K562 (cell line): ENCODE measurements around the gene OR10H3. TPM values are rescaled to one million over a fixed set of nuclear protein-coding genes. Genes with fewer than 3 reads are reported as not detected.

Experiments
- ATAC-seq: fragments of 200-7000 bp; cut with Tn5 transposase; 3 replicates; pipeline ENCODE4 v1.9.1; 2020; ENCODE audit warnings: moderate library complexity
- BruUV-seq: library from RNA; stranded (reverse); fragments of 400-500 nt; replicated peaks from 2 replicates; lab custom pipeline; 2021; lab: Mats Ljungman, UMichigan
- CTCF ChIA-PET: fragments of 300-600 bp; formaldehyde crosslinking; extraction: SDS; loops from one replicate; lab custom pipeline; 2021; ENCODE audit warnings: low intra/inter-chr PET ratio; lab: Yijun Ruan, JAX
- POLR2A ChIA-PET: fragments of 300-600, 350-650 bp; sonication (Branson Sonifier 250); formaldehyde crosslinking; extraction: SDS; loops from one replicate; lab custom pipeline; 2021; ENCODE audit warnings: antibody characterized with exemption, inconsistent platforms; lab: Yijun Ruan, JAX
- DNase-seq, 4 experiments: peaks; one replicate each; pipeline versions ENCODE4 v3.0.0 to v3.0.0-alpha.2; 2011 to 2018; ENCODE audit warnings: low spot score in 3 of 4, mixed read lengths in 3 of 4; ENCODE audit errors: extremely low read depth in 1 of 4
- FAIRE-seq: peaks from 2 replicates; lab custom pipeline; 2011; peaks lifted over from hg19 to GRCh38; lab: Jason Lieb, UNC
- H2AFZ ChIP-seq: 2 replicates; pipeline ENCODE4 v1.6.0; 2011; ENCODE audit warnings: low read depth, low read length, control low read depth, inconsistent platforms
- H3K27ac ChIP-seq: fragments of 200-600 bp; 3 replicates; pipeline ENCODE4 v1.8.0; 2011; ENCODE audit warnings: low read depth, mild to moderate bottlenecking, control low read depth, inconsistent platforms, low read length, moderate library complexity, mixed read lengths; ENCODE audit errors: extremely low read depth
- H3K27me3 ChIP-seq, 2 experiments: fragments of 300-600 bp in 1 of 2; 2 replicates in 1 of 2; 3 replicates in 1 of 2; pipeline versions ENCODE4 v1.6.0 to v1.8.0; 2011; ENCODE audit warnings: inconsistent platforms in 2 of 2, low read length in 2 of 2, mild to moderate bottlenecking in 1 of 2, mixed read lengths in 1 of 2, moderate library complexity in 1 of 2; ENCODE audit not compliant: control insufficient read depth in 2 of 2, insufficient read depth in 2 of 2
- H3K36me3 ChIP-seq: fragments of 300-600 bp; 3 replicates; pipeline ENCODE4 v1.8.0; 2011; ENCODE audit warnings: mild to moderate bottlenecking, low read length, inconsistent platforms; ENCODE audit not compliant: control insufficient read depth, insufficient read depth
- H3K4me1 ChIP-seq, 2 experiments: fragments of 200-600 bp in 1 of 2; replicated peaks in 1 of 2; 2 replicates in 1 of 2; 3 replicates in 1 of 2; pipeline versions ENCODE4 v1.5.1 to v1.8.0; 2011; ENCODE audit warnings: inconsistent platforms in 2 of 2, low read length in 2 of 2, mild to moderate bottlenecking in 1 of 2, mixed read lengths in 1 of 2, moderate library complexity in 1 of 2; ENCODE audit not compliant: control insufficient read depth in 2 of 2, insufficient read depth in 2 of 2
- H3K4me2 ChIP-seq: 2 replicates; pipeline ENCODE4 v1.6.1; 2011; ENCODE audit warnings: low read length, control low read depth, inconsistent platforms, mixed read lengths; ENCODE audit not compliant: insufficient read depth
- H3K4me3 ChIP-seq: fragments of 200-600 bp; sonication (generic), shearing (Covaris generic); 2 replicates; pipeline ENCODE4 v1.5.1; 2016; ENCODE audit warnings: control low read depth, inconsistent platforms
- H3K79me2 ChIP-seq: fragments of 200-600 bp; 3 replicates; pipeline ENCODE4 v1.8.0; 2011; ENCODE audit warnings: low read length, inconsistent platforms; ENCODE audit not compliant: control insufficient read depth, insufficient read depth
- H3K9ac ChIP-seq, 2 experiments: 2 replicates each; pipeline versions ENCODE4 v1.6.0 to v1.6.1; 2011; ENCODE audit warnings: low read depth in 2 of 2, low read length in 2 of 2, control low read depth in 1 of 2, inconsistent platforms in 1 of 2, mild to moderate bottlenecking in 1 of 2, mixed read lengths in 1 of 2; ENCODE audit not compliant: insufficient read depth in 1 of 2
- H3K9me1 ChIP-seq: one replicate; pipeline ENCODE4 v1.6.0; 2011; ENCODE audit warnings: inconsistent platforms, mild to moderate bottlenecking, low read length, moderate library complexity; ENCODE audit not compliant: control insufficient read depth, insufficient read depth
- H3K9me3 ChIP-seq: replicated peaks from 2 replicates; pipeline ENCODE4 v1.5.1; 2011; ENCODE audit warnings: low read depth, low read length, inconsistent platforms; ENCODE audit not compliant: control insufficient read depth, insufficient read depth
- H4K20me1 ChIP-seq: replicated peaks from 2 replicates; pipeline ENCODE4 v1.6.1; 2011; ENCODE audit warnings: low read length, inconsistent platforms, mixed read lengths; ENCODE audit not compliant: control insufficient read depth, insufficient read depth
- KDM1A ChIP-seq, 2 experiments: fragments of 450-650 bp; IDR thresholded peaks; 2 replicates each; pipeline ENCODE4 v1.6.1; 2016; ENCODE audit warnings: mild to moderate bottlenecking in 2 of 2
- RFX1 ChIP-seq: fragments of 450-650 bp; IDR thresholded peaks from 2 replicates; pipeline ENCODE4 v1.6.1; 2016; ENCODE audit warnings: mild to moderate bottlenecking, moderate library complexity
- RFX5 ChIP-seq: IDR thresholded peaks from 2 replicates; pipeline ENCODE4 v1.6.1; 2011; ENCODE audit warnings: low read depth, mild to moderate bottlenecking, improper control_type of control experiment, low read length
- TARDBP ChIP-seq: fragments of 450-650 bp; IDR thresholded peaks from 2 replicates; pipeline ENCODE4 v1.6.1; 2016
- ZNF133 ChIP-seq: fragments of 250-450 bp; sonication (Bioruptor Pico); IDR thresholded peaks from 2 replicates; pipeline ENCODE4 v1.4.0; 2020; ENCODE audit warnings: mild to moderate bottlenecking
- ZNF143 ChIP-seq: sonication (generic); formaldehyde crosslinking; IDR thresholded peaks from 2 replicates; pipeline ENCODE4 v1.9.0; 2022; ENCODE audit warnings: mild to moderate bottlenecking, missing genetic modification reagents
- WGBS: fragments of 100-300 bp; shearing (Covaris generic); methylation state at CpG from one replicate; pipeline ENCODE4 v1.1.6; 2016; ENCODE audit warnings: low coverage, mixed read lengths; ENCODE audit not compliant: insufficient coverage; ENCODE audit errors: missing lambda C conversion rate; 5-methylcytosine and 5-hydroxymethylcytosine counted together
- in situ Hi-C: fragments of 300-500 bp; cut with MboI; formaldehyde crosslinking; loops from 4 replicates; pipeline ENCODE4 v1.15.0; 2018; ENCODE audit warnings: inconsistent platforms, mixed read lengths
- intact Hi-C: fragments of 100-400 bp; cut with micrococcal nuclease; formaldehyde crosslinking; loops from 2 replicates; pipeline ENCODE4 v1.14.2; 2022
- polyA plus RNA-seq, 8 experiments: library from polyadenylated mRNA; depleted of rRNA in 4 of 8; stranded (reverse) in 5 of 8; unstranded in 3 of 8; fragments of >200 nt; fragmentation: Nextera tagmentation in 2 of 8; fragmentation: Illumina TruSeq in 1 of 8; extraction: Ambion mirVana in 2 of 8; extraction: Trizol in 1 of 8; gene quantifications; 2 replicates each; pipeline versions ENCODE4 v1.2.1 to v1.2.3, GENCODE V29; 2011 to 2014; ENCODE audit warnings: inconsistent platforms in 1 of 8, missing spikeins in 1 of 8
- total RNA-seq, 7 experiments: library from RNA; depleted of rRNA in 6 of 7; stranded (reverse); fragments of >200 nt in 6 of 7; fragmentation: Illumina TruSeq in 2 of 7; extraction: Trizol in 2 of 7; gene quantifications; 2 replicates each; pipeline versions ENCODE4 v1.2.1 to v1.2.3, GENCODE V29; 2011 to 2021; ENCODE audit warnings: low replicate concordance in 1 of 7

Gene OR10H3
- total and polyA plus RNA-seq, 9 of the 15 experiments (the other 6 are each of a cell fraction or from before 2014, with no cell fraction given), result not detected

GRCh38 chr19:15779756-15780476 is 42.1 kb downstream of the OR10H3 start:
- Histone ChIP-seq H3K9me1 (no peaks in the 10 kb centered on the region), H3K79me2 (no peaks in the 10 kb centered on the region), H3K27ac (no peak overlapping the region), H3K4me1 (no peaks in the 10 kb centered on the region; a peak in 1 of 5 replicates), H2AFZ (no peak overlapping the region), H3K4me3 (no peak overlapping the region), H3K9me3 (no peaks in the 10 kb centered on the region), H3K27me3 (no peaks in the 10 kb centered on the region; a peak in 1 of 5 replicates), H3K9ac (no peak overlapping the region), H3K36me3 (no peaks in the 10 kb centered on the region), H4K20me1 (no peaks in the 10 kb centered on the region; the same call in 1 of the 2 replicates), H3K4me2 (no peak overlapping the region)
- TF ChIP-seq RFX1, result peak; percentile 61
- no peak for TF ChIP-seq ZNF143 (CRISPR knock-in tag)
- no peak for TF ChIP-seq TARDBP
- no peak for TF ChIP-seq KDM1A (IDR thresholded peaks at IDR 0.05)
- TF ChIP-seq ZNF133 (CRISPR knock-in tag), result no peak
- no peak for TF ChIP-seq RFX5
- ATAC-seq (no peak), DNase-seq (no peak), FAIRE-seq (no peak)
- no TSS peak for BruUV-seq
- CTCF ChIA-PET, result no interaction called here
- WGBS, result 6% methylated on average over 9 of the region's 10 CpGs
- in situ Hi-C loops, result loop anchor here (5.0 kb wide), 1 partner anchor 103 kb away; no protein-coding TSS in a partner anchor
- POLR2A ChIA-PET, result interaction anchor here (0.6 kb wide), 1 partner anchor 71 kb away, joined by 3 read pairs; no protein-coding TSS in a partner anchor
- intact Hi-C loops, result no loop called here
